Bronchial epithelial cell (primary cell): Measurements from ENCODE around the gene RABAC1. TPM values are rescaled to one million over a fixed set of nuclear protein-coding genes. Genes with fewer than 3 reads are reported as not detected.
A peak's percentile ranks its signal among the peaks of the same experiment; 100 is the strongest.

Experiments used
- DNase-seq: peaks from one replicate; pipeline ENCODE4 v3.0.0-alpha.2; 2010; ENCODE audit warnings: low read depth
- FAIRE-seq: peaks from 2 replicates; lab custom pipeline; 2011; peaks lifted over from hg19 to GRCh38; lab: Jason Lieb, UNC
- H3K27me3 ChIP-seq: 2 replicates; pipeline ENCODE4 v1.5.1; 2011; ENCODE audit warnings: low read length; ENCODE audit not compliant: control insufficient read depth, insufficient read depth
- H3K36me3 ChIP-seq: 2 replicates; pipeline ENCODE4 v1.5.1; 2011; ENCODE audit warnings: low read length; ENCODE audit not compliant: control insufficient read depth, insufficient read depth
- H3K4me3 ChIP-seq: 2 replicates; pipeline ENCODE4 v1.5.1; 2011; ENCODE audit warnings: mild to moderate bottlenecking, low read depth, low read length, control low read depth
- total RNA-seq: library from RNA; depleted of rRNA; stranded (reverse); fragments of >200 nt; gene quantifications from 2 replicates; pipeline ENCODE4 v1.2.1, GENCODE V29; 2014
- TF ChIP-seq, protein P1 (sequence below): IDR thresholded peaks from 2 replicates; pipeline ENCODE4 v1.5.1; 2011; ENCODE audit warnings: mild to moderate bottlenecking, moderate library complexity, low read length, control low read depth, inconsistent platforms; ENCODE audit not compliant: insufficient read depth, severe bottlenecking

The RABAC1 gene
- total RNA-seq, 1 donor from 2014 or later: 96.6 TPM

DNA sequence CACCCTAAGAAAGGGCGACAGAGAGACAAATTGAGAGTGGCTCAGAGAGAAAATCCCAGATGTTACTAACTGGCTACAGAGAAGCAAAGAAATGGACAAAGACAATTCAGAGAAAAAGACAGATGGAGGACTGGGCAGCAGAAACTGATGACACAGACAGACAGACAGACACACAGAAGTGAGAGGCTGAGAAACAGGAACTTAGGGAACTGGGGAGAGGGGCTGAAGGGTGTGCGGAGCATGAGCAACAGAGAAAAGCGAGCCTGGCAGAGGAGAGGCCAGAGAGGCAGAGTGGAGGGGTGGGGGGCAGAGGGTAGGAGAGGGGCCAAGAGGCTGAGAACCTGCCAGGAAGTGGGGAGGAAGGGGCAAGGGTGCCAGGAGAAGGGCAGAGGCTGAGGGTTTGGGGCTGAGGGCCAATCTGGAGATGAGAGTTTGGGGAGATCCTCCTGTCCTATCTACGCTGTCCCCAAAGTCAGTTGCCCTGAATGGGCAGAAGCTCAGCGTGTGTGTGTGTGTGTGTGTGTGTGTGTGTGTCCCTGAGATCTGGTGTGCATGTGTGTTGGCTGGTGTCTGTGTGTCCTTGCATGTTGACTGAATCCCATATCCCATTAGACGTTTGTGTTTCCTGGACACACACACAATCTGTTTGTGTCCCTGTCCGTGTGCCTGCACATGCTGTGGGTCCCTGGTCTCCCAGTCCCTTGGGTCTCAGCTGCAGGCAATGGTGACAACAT lies 25.3 kb downstream of the RABAC1 start:
- Histone ChIP-seq H3K36me3 (no peaks in the 10 kb centered on the region), H3K27me3 (peaks cover 57% of the 10 kb centered on the region), H3K4me3 (no peak overlapping the region)
- FAIRE-seq (no peak), DNase-seq (no peak)
- TF ChIP-seq, protein P1, sequence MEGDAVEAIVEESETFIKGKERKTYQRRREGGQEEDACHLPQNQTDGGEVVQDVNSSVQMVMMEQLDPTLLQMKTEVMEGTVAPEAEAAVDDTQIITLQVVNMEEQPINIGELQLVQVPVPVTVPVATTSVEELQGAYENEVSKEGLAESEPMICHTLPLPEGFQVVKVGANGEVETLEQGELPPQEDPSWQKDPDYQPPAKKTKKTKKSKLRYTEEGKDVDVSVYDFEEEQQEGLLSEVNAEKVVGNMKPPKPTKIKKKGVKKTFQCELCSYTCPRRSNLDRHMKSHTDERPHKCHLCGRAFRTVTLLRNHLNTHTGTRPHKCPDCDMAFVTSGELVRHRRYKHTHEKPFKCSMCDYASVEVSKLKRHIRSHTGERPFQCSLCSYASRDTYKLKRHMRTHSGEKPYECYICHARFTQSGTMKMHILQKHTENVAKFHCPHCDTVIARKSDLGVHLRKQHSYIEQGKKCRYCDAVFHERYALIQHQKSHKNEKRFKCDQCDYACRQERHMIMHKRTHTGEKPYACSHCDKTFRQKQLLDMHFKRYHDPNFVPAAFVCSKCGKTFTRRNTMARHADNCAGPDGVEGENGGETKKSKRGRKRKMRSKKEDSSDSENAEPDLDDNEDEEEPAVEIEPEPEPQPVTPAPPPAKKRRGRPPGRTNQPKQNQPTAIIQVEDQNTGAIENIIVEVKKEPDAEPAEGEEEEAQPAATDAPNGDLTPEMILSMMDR: no peak

DNA sequence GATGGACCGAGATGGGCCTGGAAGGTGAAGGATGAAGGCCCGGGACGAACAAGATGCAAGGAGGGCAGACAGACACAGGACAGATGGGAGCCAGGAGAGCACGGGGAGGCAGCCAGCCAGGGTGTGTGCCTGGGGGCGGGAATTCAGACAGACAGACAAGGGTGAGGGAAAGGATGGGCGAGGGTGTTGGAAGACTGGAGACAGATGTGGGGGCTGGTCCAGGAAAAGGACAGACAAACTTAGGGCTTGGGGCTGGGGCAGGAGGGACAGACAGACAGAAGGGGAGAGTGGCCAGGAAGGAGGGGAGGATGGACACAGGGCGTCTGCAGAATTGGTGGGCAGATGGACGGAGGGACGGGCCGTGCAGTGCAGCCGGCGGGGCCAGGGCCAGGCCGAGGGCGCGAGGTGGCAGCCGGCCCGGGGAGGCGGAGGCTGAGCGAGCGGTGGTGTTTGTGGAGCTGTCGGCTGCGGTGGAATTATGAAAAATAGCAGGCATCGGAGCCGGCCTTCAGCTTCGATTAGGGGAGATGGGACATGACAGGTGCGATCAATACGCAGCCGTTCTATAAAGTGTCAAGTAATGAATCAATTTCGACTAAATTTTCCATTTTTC lies 26.3 kb downstream of the RABAC1 start:
- H3K27me3 ChIP-seq: peaks cover 60% of the 10 kb centered on the region
- DNase-seq (no peak), FAIRE-seq (no peak)
- H3K36me3 ChIP-seq: no peaks in the 10 kb centered on the region
- TF ChIP-seq, protein P1: no peak
- H3K4me3 ChIP-seq: no peak overlapping the region

DNA sequence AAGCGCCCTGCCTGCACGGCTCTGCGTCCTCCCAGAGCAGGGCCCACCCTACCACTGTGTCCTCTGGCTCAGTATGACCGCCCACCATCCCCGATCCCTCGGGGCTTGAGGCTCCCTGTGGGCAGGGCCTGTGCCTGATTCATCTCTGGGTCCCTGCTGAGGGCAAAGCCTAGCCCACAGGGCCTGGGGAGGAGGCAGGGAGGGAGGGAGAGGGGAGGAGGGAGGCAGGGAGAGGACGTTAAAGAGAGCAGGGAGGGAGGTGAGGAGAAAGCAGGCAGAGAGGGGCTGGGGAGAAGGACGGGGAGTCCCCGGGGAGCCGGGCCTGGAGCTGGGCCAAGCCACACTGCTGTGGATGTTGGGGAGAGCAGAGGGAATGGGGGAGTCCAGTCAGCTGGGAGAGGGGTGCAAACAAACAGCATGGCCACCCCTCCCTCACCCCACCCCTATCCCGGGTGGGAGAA lies 26.8 kb downstream of the RABAC1 start:
- H3K36me3 ChIP-seq: no peaks in the 10 kb centered on the region
- peaks cover 62% of the 10 kb centered on the region for H3K27me3 ChIP-seq
- FAIRE-seq (no peak), DNase-seq (no peak)
- TF ChIP-seq, protein P1: no peak
- H3K4me3 ChIP-seq: no peak overlapping the region

DNA sequence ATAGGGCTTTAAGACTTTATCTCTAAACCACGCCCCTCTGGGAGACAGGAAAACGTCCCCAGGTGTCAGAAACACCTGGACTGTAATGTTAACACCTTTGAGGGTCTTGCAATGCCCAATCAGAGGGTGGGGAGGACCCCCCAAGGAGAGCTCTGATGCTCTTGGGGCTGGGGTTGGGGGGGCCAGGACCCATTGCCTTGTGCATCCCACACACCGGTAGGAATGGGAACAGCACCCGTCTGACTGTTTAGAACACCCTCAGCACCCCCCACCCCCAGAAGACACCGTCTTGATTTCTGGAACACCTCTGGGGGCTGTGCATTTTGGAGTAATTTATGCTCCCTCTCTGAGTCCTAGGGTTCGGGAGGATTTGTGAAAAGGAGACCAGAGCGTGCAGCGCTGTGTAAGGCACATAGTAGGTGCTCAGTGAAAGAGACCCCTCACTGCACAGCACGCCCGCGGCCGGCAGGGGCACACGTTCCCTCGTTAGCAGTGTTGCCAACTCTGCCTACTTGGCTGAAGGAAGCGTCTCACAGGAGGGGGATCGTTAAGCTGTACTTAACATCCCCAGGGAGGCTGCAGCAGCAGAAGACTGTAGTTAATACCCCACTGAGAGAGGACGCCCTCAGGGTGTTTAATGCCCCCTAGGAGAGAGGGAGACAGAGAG lies 28.1 kb downstream of the RABAC1 start:
- no peak for FAIRE-seq
- Histone ChIP-seq H3K36me3 (no peaks in the 10 kb centered on the region), H3K27me3 (peaks cover 70% of the 10 kb centered on the region), H3K4me3 (no peak overlapping the region)
- no peak for DNase-seq
- TF ChIP-seq, protein P1: peak; percentile 39

DNA sequence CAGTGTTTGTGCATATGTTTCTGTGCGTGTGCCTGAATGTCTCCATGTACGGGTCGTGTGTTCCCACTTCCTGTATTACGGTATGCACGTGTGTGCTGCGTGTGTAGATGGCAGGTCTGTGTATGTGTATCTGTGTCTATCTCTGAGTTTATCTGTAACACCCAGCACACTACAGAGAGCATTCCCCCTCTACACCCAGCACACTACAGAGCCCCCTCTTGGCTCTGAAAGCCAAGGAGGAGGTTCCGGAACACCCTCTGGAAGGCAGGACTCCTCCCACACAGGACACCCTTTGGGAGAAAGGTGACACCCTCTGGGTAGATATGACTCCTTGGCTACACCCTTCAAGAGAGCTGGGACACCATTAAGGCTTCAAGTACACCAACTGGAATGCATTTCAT lies 28.8 kb downstream of the RABAC1 start:
- TF ChIP-seq, protein P1: no peak
- H3K4me3 ChIP-seq: no peak overlapping the region
- FAIRE-seq (peak; percentile 68), DNase-seq (no peak)
- no peaks in the 10 kb centered on the region for H3K36me3 ChIP-seq
- H3K27me3 ChIP-seq: peaks cover 77% of the 10 kb centered on the region
